SIG-M5 treated with dmso at 0.1 percent for 504 hours (cell line): Measurements from ENCODE around the gene GPR149.
A peak's percentile ranks its signal among the peaks of the same experiment; 100 is the strongest.

Experiments used
- DNase-seq: peaks from one replicate; lab custom pipeline; 2025; ENCODE audit not compliant: unreplicated experiment; lab: John Stamatoyannopoulos, UW

GPR149 gene

GRCh38 chr3:154349223-154349622 lies 80.8 kb downstream of the GPR149 start:
- DNase-seq, result no peak

GRCh38 chr3:154345422-154346122 lies 84.4 kb downstream of the GPR149 start:
- DNase-seq, result no peak

GRCh38 chr3:154338570-154338969 lies 91.4 kb downstream of the GPR149 start:
- no peak for DNase-seq

GRCh38 chr3:154338008-154338407 lies 92.0 kb downstream of the GPR149 start:
- DNase-seq, result no peak

GRCh38 chr3:154334973-154335420 lies 95.0 kb downstream of the GPR149 start:
- DNase-seq, result peak; percentile 53

- no peak for DNase-seq
Observed at GRCh38 chr3:154327871-154328270, 102.1 kb downstream of the GPR149 start.

GRCh38 chr3:154324919-154325318 lies 105.1 kb downstream of the GPR149 start:
- no peak for DNase-seq

- peak; percentile 90 for DNase-seq
Observed at GRCh38 chr3:154323891-154324738, 105.9 kb downstream of the GPR149 start, which contains the start of gene DHX36. DHX36 (minus strand) TSS chr3:154324487; CDS start chr3:154324416, 71 bp downstream.

- DNase-seq, result no peak
Observed at GRCh38 chr3:154316974-154317767, 112.8 kb downstream of the GPR149 start.

GRCh38 chr3:154314152-154314551 lies 115.8 kb downstream of the GPR149 start:
- DNase-seq, result no peak

- no peak for DNase-seq
Observed at GRCh38 chr3:154310840-154311239, 119.2 kb downstream of the GPR149 start.

GRCh38 chr3:154307363-154307762 lies 122.6 kb downstream of the GPR149 start:
- DNase-seq, result no peak

- DNase-seq, result no peak
Observed at GRCh38 chr3:154304936-154305335, 125.1 kb downstream of the GPR149 start.

- no peak for DNase-seq
Observed at GRCh38 chr3:154304116-154304786, 125.7 kb downstream of the GPR149 start.

GRCh38 chr3:154301561-154301960 lies 128.4 kb downstream of the GPR149 start:
- no peak for DNase-seq

GRCh38 chr3:154294016-154294415 lies 136.0 kb downstream of the GPR149 start:
- DNase-seq, result no peak

- DNase-seq, result no peak
Observed at GRCh38 chr3:154290187-154290586, 139.8 kb downstream of the GPR149 start.
